ENCODE results near the gene COA1. TPM values are rescaled to one million over a fixed set of nuclear protein-coding genes. Genes with fewer than 3 reads are reported as not detected.
A peak's percentile ranks its signal among the peaks of the same experiment; 100 is the strongest.
"Not testable (repeated sequence)": the region's sequence is repeated elsewhere in the genome, so short reads cannot be mapped to it uniquely, and the experiment has no call there.

Gene COA1
- total RNA-seq, 1 donor from 2014 or later = 77.8 TPM

DNA sequence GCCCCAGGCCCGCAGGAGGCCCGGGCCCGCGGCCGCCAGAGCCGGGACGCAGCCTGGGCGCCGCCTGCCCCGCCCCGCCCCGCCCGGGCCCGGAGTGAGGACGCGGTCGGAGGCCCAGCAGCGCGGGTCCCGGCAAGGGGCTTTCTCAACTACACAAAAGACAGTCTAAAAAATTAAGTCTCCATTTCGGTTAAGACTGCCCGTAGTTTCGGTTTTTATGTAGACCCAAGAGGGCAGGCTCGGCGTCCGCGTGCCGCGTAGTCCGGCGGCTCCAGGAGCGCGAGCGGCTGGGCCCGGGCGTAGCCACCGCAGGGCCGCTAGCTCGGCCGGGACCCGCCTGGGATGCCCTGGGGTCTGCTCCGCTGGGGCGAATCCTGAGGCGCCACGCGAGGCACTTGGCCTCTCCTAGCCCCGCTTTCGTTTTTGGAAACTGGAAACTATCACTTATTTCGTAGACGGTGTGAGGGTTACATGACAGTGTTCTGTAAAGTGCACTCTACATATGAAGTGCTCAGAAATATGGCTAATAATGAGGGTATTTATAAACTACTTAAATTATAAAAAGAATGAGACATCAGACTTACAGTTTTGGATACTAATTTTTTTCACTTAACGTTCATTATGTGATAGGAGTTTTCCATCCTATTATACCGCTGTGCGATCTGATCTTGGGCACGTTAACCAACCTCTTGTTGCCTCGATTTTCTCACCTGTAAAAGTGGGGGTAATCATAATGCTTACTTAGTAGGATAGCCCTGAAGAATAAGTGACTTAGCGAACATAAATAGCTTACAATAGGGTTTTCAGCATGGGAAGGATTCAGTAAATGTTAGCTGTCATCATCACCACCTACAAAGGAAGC, 29.7 kb upstream of the COA1 start:
- peak; percentile 65 for DNase-seq (ENCODE audit: low read depth)

DNA sequence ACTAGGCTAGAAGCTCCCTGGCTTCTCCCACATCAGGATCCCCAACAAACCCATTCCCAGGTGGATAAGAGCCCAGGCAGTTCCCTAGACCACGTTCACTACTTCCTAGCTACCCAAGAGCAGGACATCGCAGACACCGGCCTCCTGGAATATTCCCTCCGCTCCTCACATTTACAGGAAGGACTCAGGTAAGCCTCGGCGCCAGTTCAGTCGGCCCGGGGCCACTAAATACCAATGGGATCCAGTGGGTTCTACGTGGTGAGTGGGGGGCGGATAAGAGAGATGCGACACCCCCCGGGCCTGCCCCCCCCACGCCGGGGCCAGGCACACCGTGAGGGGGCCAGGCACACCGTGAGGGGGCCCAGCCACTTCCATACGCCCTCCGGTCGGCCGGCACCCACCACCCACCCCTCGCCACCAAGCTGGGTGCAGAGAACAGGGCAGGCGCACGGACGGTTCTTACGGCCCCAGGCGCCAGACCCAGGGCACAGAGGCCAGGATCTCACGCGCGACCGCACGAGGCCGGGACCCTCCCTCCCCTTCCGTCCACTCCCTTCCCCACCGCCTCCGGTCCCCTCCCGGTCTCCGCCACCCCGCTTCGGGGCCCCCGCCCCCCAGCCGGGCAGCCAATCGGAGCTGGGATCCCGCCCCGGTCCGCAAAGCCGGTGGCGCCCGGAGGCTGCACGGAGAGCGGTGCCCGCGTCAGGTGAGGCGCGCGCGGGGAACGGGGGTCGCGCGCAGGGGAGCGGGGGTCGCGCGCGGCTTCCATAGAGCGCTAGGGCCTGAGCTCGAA, 28.9 kb upstream of the COA1 start, which contains the start of gene BLVRA:
Gene BLVRA (plus strand): TSS at position 652 of the 793 bp plus-strand sequence. CDS start 12,479 bp downstream, outside the sequence.
- peak; percentile 71 for DNase-seq (ENCODE audit: low read depth)

DNA sequence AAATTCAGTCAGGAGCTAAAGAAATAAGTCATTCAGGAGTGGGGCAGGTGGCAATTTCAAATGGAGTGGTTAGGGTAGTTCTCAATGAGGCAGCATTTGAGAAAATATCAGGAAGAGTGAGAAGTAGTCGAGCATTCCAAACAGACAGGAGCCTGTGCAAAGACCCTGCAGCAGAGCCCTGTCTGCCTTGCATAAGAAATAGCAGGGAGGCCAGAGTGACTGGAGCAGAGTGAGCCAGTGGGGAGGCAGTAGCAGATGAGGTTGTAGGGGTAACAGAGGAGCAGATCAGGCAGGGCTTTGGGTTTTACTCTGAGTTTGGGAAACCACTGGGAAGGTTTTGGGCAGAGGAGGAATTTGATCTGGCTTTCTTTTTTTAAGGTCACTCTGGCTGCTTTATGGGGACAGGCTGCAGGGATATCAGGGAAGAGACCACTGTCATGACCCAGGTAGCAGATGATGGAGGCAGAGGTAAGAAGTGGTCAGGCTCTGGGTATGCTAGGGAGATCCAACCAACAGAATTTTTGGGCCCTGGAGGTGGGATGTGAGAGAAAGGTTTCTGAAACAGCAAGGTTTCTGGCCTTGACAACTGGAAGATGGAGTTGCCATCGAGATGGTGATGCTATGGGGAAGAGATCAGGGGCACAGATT, 27.9 kb upstream of the COA1 start:
- DNase-seq (ENCODE audit: low read depth) = peak; percentile 36

DNA sequence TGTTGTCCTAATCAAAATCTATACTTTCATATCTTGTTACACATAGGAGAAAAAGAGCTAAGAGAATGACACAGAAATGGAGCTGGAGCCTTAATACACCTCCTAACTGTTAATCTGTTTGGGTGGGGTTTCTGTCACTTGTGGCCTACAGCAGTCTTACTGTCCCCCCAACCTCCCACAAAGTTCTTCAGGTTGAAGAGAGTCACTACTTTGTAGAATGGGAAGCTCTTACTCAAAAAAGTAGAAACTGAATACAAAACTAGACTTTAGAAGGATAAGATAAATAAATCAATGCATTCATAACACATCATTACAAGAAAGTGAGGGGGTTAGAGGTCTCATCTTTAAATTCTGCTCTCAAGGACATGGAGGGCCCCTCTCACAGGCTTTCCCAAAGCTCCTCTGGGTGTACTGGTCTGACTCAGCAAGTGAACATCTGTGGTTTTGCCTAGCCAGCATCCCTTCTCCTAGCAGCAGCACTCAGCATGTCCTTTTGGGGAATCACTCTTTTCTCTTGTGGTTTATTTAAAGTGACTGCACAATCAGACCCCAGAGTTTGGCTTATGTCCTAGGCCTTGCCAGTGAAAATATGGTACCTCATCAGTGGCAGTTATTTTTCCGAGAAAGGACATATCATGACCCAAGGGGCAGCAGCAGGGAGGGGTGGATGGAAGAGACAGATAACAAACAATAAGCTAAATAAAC, 27.2 kb upstream of the COA1 start:
- peak; percentile 93 for DNase-seq (ENCODE audit: low read depth)

- no peak for DNase-seq (ENCODE audit: low read depth)
These were observed 25.3 kb upstream of the COA1 start for GRCh38 chr7:43754596-43754995.

DNA sequence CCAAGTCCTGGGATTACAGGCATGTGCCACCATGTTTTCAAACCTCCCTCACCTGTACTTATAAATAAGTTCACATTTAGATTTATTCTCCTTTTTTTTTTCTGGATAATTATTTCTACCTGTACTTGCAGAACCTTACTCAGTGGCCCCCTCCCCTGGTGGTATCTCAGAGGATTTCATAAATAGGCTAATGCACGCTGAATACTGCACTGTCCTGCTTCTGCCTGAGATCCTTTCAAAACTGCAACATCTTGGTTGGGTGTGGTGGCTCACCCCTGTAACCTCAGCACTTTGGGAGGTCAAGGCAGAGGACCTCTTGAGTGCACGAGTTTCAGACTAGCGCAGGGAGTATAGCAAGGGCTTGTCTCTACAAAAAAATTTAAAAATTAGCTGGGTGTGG, 24.5 kb upstream of the COA1 start:
- DNase-seq (ENCODE audit: low read depth) = no peak

- no peak for DNase-seq (ENCODE audit: low read depth)
These were observed 24.0 kb upstream of the COA1 start for GRCh38 chr7:43753271-43753810.

DNA sequence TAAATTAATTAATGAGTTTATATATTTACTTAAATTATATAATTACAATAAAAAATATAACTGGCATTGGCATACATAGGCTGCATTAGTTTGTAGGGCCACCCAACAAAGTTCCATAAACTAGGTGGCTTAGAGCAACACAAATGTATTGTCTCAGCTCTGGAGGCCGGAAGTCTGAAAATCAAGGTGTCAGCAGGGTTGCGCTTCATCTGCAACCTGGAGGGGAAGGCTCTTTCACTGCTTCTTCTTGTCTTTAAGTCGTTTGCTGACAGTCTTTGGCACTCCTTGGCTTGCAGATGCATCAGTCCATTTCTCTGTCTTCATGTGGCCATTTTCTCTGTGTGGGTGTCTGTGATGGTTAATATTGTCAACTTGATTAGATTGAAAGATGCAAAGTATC, 23.1 kb upstream of the COA1 start:
- no peak for DNase-seq (ENCODE audit: low read depth)

GRCh38 chr7:43750016-43750887, 20.9 kb upstream of the COA1 start:
- DNase-seq (ENCODE audit: low read depth) = peak; percentile 94

GRCh38 chr7:43749383-43749940, 20.1 kb upstream of the COA1 start:
- DNase-seq (ENCODE audit: low read depth) = no peak

DNA sequence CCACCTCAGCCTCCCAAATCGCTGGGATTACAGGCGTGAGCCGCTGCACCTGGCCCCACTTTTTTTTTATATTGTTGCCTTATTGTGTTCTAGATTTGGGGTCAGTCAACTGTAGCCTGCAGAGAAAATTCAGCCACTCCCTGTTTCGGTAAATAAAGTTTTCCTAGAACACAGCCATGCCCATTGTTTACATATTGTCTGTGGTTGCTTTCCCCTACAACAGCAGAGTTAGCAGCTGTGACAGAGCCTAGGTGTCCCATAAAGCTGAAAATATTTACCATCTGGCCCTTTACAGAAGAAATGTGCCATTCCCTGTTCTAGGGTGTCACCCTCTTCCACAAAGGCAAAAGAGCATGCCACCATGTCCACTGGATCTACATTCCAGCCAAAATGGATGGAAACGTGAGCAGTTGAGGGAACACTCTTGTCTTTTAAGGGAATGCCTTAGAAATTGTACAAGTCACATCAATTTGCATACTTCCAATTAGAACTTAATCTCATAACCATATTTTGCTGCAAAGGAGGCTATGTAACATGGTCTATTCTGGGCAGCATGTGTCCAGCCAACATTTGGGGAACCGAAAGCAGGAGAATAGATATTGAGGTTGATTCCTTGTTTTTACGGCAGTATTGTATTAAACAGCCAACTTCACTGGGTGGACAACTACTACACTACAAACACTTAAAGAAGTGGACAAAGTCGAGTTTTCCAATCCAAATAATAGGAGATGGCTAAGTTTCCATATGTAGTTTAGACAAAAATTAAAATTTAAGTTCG, 18.2 kb upstream of the COA1 start:
- DNase-seq (ENCODE audit: low read depth) = no peak

DNA sequence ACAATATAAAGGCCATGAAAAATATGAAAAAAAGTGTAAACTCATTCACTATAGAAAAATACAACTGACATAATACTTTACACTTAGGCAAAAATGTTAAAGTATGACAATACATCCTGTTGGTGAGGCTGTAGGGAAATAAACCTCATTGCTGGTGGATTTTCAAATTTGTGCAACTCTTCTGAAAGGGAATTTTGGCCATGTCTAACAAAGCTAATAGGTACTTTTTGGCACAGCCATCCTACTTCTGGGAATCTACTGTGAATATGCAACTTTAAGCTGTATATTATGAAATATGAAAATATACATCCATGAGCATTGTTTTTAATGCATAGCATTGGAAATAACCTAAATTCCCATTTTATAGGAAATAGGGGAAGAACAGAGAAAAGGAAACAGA, 13.4 kb upstream of the COA1 start:
- DNase-seq (ENCODE audit: low read depth) = no peak

GRCh38 chr7:43737467-43738127, 8.3 kb upstream of the COA1 start:
- DNase-seq (ENCODE audit: low read depth) = no peak

GRCh38 chr7:43735802-43736603, 6.7 kb upstream of the COA1 start:
- DNase-seq (ENCODE audit: low read depth) = no peak

DNA sequence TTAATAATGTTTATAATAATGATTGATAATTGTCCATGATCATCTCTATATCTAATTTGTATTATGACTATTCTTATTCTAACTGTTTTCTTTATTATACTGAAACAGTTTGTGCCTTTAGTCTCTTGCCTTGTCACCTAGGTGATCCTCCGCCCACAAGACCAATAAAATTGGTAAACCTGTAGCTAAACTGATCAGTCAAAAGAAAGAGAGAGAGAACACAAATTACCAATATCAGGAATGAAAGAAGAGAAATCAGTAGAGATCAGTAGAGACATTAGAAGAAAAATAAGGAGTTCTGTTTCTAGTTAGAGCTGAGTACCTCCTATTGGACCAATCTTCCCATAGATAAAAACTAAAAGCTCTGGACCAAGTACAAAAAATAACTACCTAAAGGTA, 6.1 kb upstream of the COA1 start:
- no peak for DNase-seq (ENCODE audit: low read depth)

GRCh38 chr7:43734575-43735332, 5.4 kb upstream of the COA1 start:
- peak; percentile 54 for DNase-seq (ENCODE audit: low read depth)

DNA sequence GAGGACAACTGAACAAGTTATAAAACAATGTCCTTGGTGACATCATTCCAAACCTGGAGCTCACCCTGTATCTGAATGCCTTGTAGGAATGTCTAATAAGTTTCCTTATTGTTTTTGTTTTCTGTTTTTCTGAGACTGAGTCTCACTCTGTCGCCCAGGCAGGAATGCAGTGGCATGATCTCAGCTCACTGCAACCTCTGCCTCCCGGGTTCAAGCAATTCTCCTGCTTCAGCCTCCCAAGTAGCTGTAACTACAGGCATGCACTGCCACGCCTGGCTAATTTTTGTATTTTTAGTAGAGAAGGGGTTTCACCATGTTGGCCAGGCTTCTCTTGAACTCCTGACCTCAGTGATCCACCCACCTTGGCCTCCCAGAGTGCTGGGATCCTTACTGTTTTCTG, 2.2 kb upstream of the COA1 start:
- DNase-seq (ENCODE audit: low read depth) = not testable (repeated sequence)
